GM19452 (cell line): ENCODE data around the gene ASB6.

Experiments used
- ATAC-seq: cut with Tn5 transposase; IDR thresholded peaks from one replicate; pipeline ENCODE4 v1.9.1; 2021; ENCODE audit not compliant: unreplicated experiment

Gene ASB6

GRCh38 chr9:129587487-129588262 lies 54.3 kb downstream of the ASB6 start:
- ATAC-seq, result no peak

- no peak for ATAC-seq
These were observed 55.3 kb downstream of the ASB6 start for GRCh38 chr9:129586685-129587084.

GRCh38 chr9:129586245-129586644 lies 55.7 kb downstream of the ASB6 start:
- no peak for ATAC-seq

DNA sequence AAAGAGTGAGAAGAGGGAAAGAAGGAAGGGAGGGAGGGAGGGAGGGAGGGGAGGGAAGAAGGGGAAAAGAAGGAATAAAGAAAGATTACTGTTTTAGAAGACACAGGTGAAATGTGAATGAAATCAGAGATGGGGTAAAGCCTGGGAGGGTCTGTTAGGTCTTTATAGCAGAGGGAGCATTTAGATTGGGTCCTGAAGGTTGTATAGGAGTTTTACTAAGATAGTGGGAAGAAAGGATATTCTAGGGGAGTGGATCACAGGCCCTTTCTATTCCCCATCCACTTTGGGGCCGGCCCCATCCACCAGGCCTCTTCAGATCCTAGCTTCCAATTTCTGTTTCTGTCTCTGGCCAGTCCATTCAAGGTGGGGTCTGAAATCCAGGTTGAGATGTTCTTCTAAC lies 56.6 kb downstream of the ASB6 start:
- ATAC-seq, result no peak
